Measurements from ENCODE around the gene RALGAPA1.

DNA sequence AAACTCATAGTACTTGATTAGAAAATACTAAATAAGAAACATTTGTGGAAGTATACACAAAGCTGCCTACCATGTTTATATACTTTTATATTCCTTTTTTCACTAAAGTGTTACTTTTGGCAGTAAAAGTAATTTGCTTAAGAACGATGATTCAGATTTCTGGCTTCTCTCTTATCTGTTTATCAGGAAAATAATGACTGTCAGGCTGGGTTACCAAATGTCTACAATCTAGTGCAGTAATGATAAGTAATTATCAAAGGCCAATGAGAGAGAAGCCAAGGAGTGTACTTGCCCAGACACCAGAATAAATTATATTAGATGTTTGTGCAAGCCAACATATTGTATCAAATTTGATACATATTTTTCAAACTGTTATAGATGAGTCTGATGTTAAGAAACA, 113.4 kb downstream of the RALGAPA1 start:
- TF ChIP-seq, protein P1, sequence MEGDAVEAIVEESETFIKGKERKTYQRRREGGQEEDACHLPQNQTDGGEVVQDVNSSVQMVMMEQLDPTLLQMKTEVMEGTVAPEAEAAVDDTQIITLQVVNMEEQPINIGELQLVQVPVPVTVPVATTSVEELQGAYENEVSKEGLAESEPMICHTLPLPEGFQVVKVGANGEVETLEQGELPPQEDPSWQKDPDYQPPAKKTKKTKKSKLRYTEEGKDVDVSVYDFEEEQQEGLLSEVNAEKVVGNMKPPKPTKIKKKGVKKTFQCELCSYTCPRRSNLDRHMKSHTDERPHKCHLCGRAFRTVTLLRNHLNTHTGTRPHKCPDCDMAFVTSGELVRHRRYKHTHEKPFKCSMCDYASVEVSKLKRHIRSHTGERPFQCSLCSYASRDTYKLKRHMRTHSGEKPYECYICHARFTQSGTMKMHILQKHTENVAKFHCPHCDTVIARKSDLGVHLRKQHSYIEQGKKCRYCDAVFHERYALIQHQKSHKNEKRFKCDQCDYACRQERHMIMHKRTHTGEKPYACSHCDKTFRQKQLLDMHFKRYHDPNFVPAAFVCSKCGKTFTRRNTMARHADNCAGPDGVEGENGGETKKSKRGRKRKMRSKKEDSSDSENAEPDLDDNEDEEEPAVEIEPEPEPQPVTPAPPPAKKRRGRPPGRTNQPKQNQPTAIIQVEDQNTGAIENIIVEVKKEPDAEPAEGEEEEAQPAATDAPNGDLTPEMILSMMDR (IDR thresholded peaks at IDR 0.05): no peak
- no peak for TF ChIP-seq POLR2A (IDR thresholded peaks at IDR 0.05)
- no peak for TF ChIP-seq EP300 (IDR thresholded peaks at IDR 0.05)
